Measurements from ENCODE around the gene ADAMTS14.

DNA sequence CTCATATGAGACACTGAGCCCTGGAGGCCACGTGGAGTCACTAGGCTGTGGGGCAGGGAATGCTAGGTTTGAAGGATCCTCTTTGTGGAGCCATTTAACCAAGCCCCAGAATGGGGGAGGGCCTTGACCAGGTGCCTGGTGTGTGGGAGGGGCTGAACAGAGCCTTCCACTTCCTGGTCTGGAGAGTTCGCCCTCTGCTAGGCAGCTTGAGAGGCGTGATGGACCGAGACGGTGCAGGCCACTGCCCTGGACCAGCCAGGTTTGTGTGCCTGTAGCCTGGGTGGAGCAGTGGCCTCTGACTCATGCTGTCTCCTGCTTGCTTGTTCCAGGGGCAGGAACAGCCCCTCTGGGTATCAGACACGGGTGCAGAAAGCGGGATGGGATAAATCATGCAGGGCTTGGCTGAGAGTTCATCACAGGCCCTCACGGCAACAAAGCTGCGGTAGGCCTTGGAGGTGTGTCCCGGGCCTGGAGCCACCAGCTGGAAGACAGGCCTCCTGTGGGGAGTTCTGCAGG lies 27.4 kb downstream of the ADAMTS14 start:
- TF ChIP-seq, protein P1, sequence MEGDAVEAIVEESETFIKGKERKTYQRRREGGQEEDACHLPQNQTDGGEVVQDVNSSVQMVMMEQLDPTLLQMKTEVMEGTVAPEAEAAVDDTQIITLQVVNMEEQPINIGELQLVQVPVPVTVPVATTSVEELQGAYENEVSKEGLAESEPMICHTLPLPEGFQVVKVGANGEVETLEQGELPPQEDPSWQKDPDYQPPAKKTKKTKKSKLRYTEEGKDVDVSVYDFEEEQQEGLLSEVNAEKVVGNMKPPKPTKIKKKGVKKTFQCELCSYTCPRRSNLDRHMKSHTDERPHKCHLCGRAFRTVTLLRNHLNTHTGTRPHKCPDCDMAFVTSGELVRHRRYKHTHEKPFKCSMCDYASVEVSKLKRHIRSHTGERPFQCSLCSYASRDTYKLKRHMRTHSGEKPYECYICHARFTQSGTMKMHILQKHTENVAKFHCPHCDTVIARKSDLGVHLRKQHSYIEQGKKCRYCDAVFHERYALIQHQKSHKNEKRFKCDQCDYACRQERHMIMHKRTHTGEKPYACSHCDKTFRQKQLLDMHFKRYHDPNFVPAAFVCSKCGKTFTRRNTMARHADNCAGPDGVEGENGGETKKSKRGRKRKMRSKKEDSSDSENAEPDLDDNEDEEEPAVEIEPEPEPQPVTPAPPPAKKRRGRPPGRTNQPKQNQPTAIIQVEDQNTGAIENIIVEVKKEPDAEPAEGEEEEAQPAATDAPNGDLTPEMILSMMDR (conservative IDR thresholded peaks at IDR 0.05; ENCODE audit: low read length): no peak
- TF ChIP-seq EZH2phosphoT487 (IDR thresholded peaks at IDR 0.05; ENCODE audit: borderline replicate concordance, low read depth, low read length): no peak

Measured in OCI-LY7 (cell line).